ENCODE data around the gene MAGI3. TPM values are rescaled to one million over a fixed set of nuclear protein-coding genes. Genes with fewer than 3 reads are reported as not detected.

Gene MAGI3
- total RNA-seq, 3 donors from 2014 or later: 48.6 to 65.4 (median 62.9) TPM

GRCh38 chr1:113691184-113691583, 300.9 kb downstream of the MAGI3 start:
- DNase-seq (no peak), ATAC-seq (no peak)
- no peaks in the 10 kb centered on the region for H3K4me1 ChIP-seq (ENCODE audit: low read depth)
- TF ChIP-seq CTCF (IDR thresholded peaks at IDR 0.05): no peak
- peaks cover 20% of the 10 kb centered on the region for H3K9me3 ChIP-seq
- intact Hi-C loops (cut with DNase I, micrococcal nuclease): no loop called here
- H3K4me3 ChIP-seq: no peak overlapping the region
- H3K36me3 ChIP-seq (ENCODE audit: low read depth): no peaks in the 10 kb centered on the region

- no peak for DNase-seq
- no peak for ATAC-seq
- intact Hi-C loops (cut with DNase I, micrococcal nuclease): no loop called here
- no peak for TF ChIP-seq CTCF (IDR thresholded peaks at IDR 0.05)
- Histone ChIP-seq H3K36me3 (ENCODE audit: low read depth) (no peaks in the 10 kb centered on the region), H3K4me3 (no peak overlapping the region), H3K4me1 (ENCODE audit: low read depth) (no peaks in the 10 kb centered on the region), H3K9me3 (peaks cover 20% of the 10 kb centered on the region)
These were observed 302.0 kb downstream of the MAGI3 start for GRCh38 chr1:113692342-113692741.

- Histone ChIP-seq H3K4me3 (no peak overlapping the region), H3K4me1 (ENCODE audit: low read depth) (no peaks in the 10 kb centered on the region), H3K36me3 (ENCODE audit: low read depth) (no peaks in the 10 kb centered on the region), H3K9me3 (peaks cover 20% of the 10 kb centered on the region)
- intact Hi-C loops (cut with DNase I, micrococcal nuclease): no loop called here
- TF ChIP-seq CTCF (IDR thresholded peaks at IDR 0.05): no peak
- DNase-seq (no peak), ATAC-seq (no peak)
These were observed 302.6 kb downstream of the MAGI3 start for GRCh38 chr1:113692824-113693431.

GRCh38 chr1:113694910-113695309, 304.6 kb downstream of the MAGI3 start:
- intact Hi-C loops (cut with DNase I, micrococcal nuclease): loop anchor here in 1 of 2 donors (5.0 kb wide), 1 partner anchor 568 kb away; no protein-coding TSS in a partner anchor
- no peak for TF ChIP-seq CTCF (IDR thresholded peaks at IDR 0.05)
- no peak overlapping the region for H3K4me3 ChIP-seq
- peaks cover 20% of the 10 kb centered on the region for H3K9me3 ChIP-seq
- no peaks in the 10 kb centered on the region for H3K4me1 ChIP-seq (ENCODE audit: low read depth)
- no peak for DNase-seq
- H3K36me3 ChIP-seq (ENCODE audit: low read depth): no peaks in the 10 kb centered on the region
- no peak for ATAC-seq

GRCh38 chr1:113701429-113701828, 311.1 kb downstream of the MAGI3 start:
- H3K4me3 ChIP-seq: no peak overlapping the region
- DNase-seq: no peak
- intact Hi-C loops (cut with DNase I, micrococcal nuclease): no loop called here

More at GRCh38 chr1:113701429-113701828, 311.1 kb downstream of the MAGI3 start:
- Histone ChIP-seq H3K4me1 (ENCODE audit: low read depth) (no peaks in the 10 kb centered on the region), H3K9me3 (no peaks in the 10 kb centered on the region), H3K36me3 (ENCODE audit: low read depth) (no peaks in the 10 kb centered on the region)
- TF ChIP-seq CTCF (IDR thresholded peaks at IDR 0.05): no peak
- no peak for ATAC-seq

Data from mucosa of descending colon (tissue), 3 donors.